SK-N-SH treated with all-trans-retinoic acid at 6 μM for 48 hours (cell line): ENCODE results near the gene RSPH10B2.
"Not testable (repeated sequence)": the region's sequence is repeated elsewhere in the genome, so short reads cannot be mapped to it uniquely, and the experiment has no call there.

Experiments
- ATAC-seq: fragments of 200-7000 bp; cut with Tn5 transposase; 3 replicates; pipeline ENCODE4 v1.9.1; 2020; ENCODE audit warnings: mild to moderate bottlenecking, moderate library complexity
- ARNTL ChIP-seq: fragments of 450-650 bp; formaldehyde crosslinking; IDR thresholded peaks from 2 replicates; pipeline ENCODE4 v1.5.0; 2020; ENCODE audit warnings: low read depth, mild to moderate bottlenecking, moderate library complexity, borderline replicate concordance
- BACH2 ChIP-seq: fragments of 250-450 bp; sonication (Bioruptor Pico); IDR thresholded peaks from 2 replicates; pipeline ENCODE4 v1.9.0; 2021; ENCODE audit warnings: mild to moderate bottlenecking, borderline replicate concordance
- CSDC2 ChIP-seq: fragments of 250-450 bp; sonication (Bioruptor Pico); IDR thresholded peaks from 2 replicates; pipeline ENCODE4 v1.5.0; 2020; ENCODE audit warnings: mild to moderate bottlenecking, moderate library complexity
- CSRNP3 ChIP-seq: fragments of 250-450 bp; sonication (Bioruptor Pico); IDR thresholded peaks from 2 replicates; pipeline ENCODE4 v1.5.1; 2021; ENCODE audit warnings: mild to moderate bottlenecking, moderate library complexity
- ESRRG ChIP-seq: fragments of 250-450 bp; sonication (Bioruptor Pico); IDR thresholded peaks from 2 replicates; pipeline ENCODE4 v1.6.1; 2021; ENCODE audit warnings: mild to moderate bottlenecking
- GLIS3 ChIP-seq: fragments of 250-450 bp; sonication (Bioruptor Pico); IDR thresholded peaks from 2 replicates; pipeline ENCODE4 v1.5.0; 2020; ENCODE audit warnings: mild to moderate bottlenecking, moderate library complexity
- ISL1 ChIP-seq: fragments of 250-450 bp; sonication (Bioruptor Pico); IDR thresholded peaks from 2 replicates; pipeline ENCODE4 v2.1.2; 2022; ENCODE audit warnings: mild to moderate bottlenecking, moderate library complexity
- OSR1 ChIP-seq: fragments of 250-450 bp; sonication (Bioruptor Pico); IDR thresholded peaks from 2 replicates; pipeline ENCODE4 v1.8.0; 2022; ENCODE audit warnings: moderate library complexity, mild to moderate bottlenecking, inconsistent platforms
- PPARA ChIP-seq: fragments of 250-450 bp; sonication (Bioruptor Pico); IDR thresholded peaks from 2 replicates; pipeline ENCODE4 v1.5.0; 2020; ENCODE audit warnings: mild to moderate bottlenecking, borderline replicate concordance
- RARB ChIP-seq: fragments of 250-450 bp; sonication (Bioruptor Pico); IDR thresholded peaks from 2 replicates; pipeline ENCODE4 v1.8.0; 2021; ENCODE audit warnings: mild to moderate bottlenecking, moderate library complexity
- SNAI2 ChIP-seq: fragments of 250-450 bp; sonication (Bioruptor Pico); IDR thresholded peaks from 2 replicates; pipeline ENCODE4 v1.5.0; 2020; ENCODE audit warnings: mild to moderate bottlenecking, moderate library complexity
- TCF4 ChIP-seq: fragments of 250-450 bp; sonication (Bioruptor Pico); IDR thresholded peaks from 2 replicates; pipeline ENCODE4 v1.8.0; 2021; ENCODE audit warnings: mild to moderate bottlenecking, moderate library complexity, borderline replicate concordance
- TOX ChIP-seq: fragments of 250-450 bp; sonication (Bioruptor Pico); IDR thresholded peaks from 2 replicates; pipeline ENCODE4 v1.8.0; 2021; ENCODE audit warnings: mild to moderate bottlenecking, moderate library complexity, borderline replicate concordance
- ZC3H10 ChIP-seq: fragments of 250-450 bp; sonication (Bioruptor Pico); IDR thresholded peaks from 2 replicates; pipeline ENCODE4 v1.5.1; 2021; ENCODE audit warnings: mild to moderate bottlenecking, moderate library complexity
- ZFP3 ChIP-seq: fragments of 250-450 bp; sonication (Bioruptor Pico); IDR thresholded peaks from 2 replicates; pipeline ENCODE4 v1.5.0; 2020; ENCODE audit warnings: mild to moderate bottlenecking, moderate library complexity
- ZFP30 ChIP-seq: fragments of 450-650 bp; formaldehyde crosslinking; IDR thresholded peaks from 2 replicates; pipeline ENCODE4 v1.5.0; 2022; ENCODE audit warnings: mild to moderate bottlenecking, moderate library complexity
- ZNF565 ChIP-seq: fragments of 450-650 bp; formaldehyde crosslinking; conservative IDR thresholded peaks from 2 replicates; pipeline ENCODE4 v1.5.0; 2020; ENCODE audit warnings: low read depth, mild to moderate bottlenecking, moderate library complexity
- ZNF70 ChIP-seq: fragments of 450-650 bp; formaldehyde crosslinking; IDR thresholded peaks from 2 replicates; pipeline ENCODE4 v1.5.0; 2020; ENCODE audit warnings: mild to moderate bottlenecking, moderate library complexity
- ZNF8 ChIP-seq: fragments of 450-650 bp; formaldehyde crosslinking; IDR thresholded peaks from 2 replicates; pipeline ENCODE4 v1.5.0; 2020; ENCODE audit warnings: mild to moderate bottlenecking, moderate library complexity
- TF ChIP-seq, protein P1 (sequence below): fragments of 250-450 bp; sonication (Bioruptor Pico); IDR thresholded peaks from 2 replicates; pipeline ENCODE4 v1.5.0; 2020; ENCODE audit warnings: mild to moderate bottlenecking, moderate library complexity
- TF ChIP-seq, protein P2 (sequence below): fragments of 250-450 bp; sonication (Bioruptor Pico); IDR thresholded peaks from 2 replicates; pipeline ENCODE4 v1.8.0; 2020; ENCODE audit warnings: mild to moderate bottlenecking, moderate library complexity, borderline replicate concordance
- TF ChIP-seq, protein P3 (sequence below): fragments of 250-450 bp; sonication (Bioruptor Pico); IDR thresholded peaks from 2 replicates; pipeline ENCODE4 v1.8.0; 2021; ENCODE audit warnings: low read depth, mild to moderate bottlenecking, moderate library complexity, borderline replicate concordance

Gene RSPH10B2

GRCh38 chr7:6709808-6710207 lies 44.1 kb upstream of the RSPH10B2 start:
- TF ChIP-seq CSRNP3 (CRISPR knock-in tag) (no peak), TOX (CRISPR knock-in tag) (no peak), ZNF70 (CRISPR knock-in tag) (no peak), PPARA (CRISPR knock-in tag) (no peak), SNAI2 (CRISPR knock-in tag) (no peak), GLIS3 (CRISPR knock-in tag) (no peak), ZNF8 (no peak), BACH2 (CRISPR knock-in tag) (no peak), OSR1 (CRISPR knock-in tag) (no peak)
- TF ChIP-seq, protein P1, sequence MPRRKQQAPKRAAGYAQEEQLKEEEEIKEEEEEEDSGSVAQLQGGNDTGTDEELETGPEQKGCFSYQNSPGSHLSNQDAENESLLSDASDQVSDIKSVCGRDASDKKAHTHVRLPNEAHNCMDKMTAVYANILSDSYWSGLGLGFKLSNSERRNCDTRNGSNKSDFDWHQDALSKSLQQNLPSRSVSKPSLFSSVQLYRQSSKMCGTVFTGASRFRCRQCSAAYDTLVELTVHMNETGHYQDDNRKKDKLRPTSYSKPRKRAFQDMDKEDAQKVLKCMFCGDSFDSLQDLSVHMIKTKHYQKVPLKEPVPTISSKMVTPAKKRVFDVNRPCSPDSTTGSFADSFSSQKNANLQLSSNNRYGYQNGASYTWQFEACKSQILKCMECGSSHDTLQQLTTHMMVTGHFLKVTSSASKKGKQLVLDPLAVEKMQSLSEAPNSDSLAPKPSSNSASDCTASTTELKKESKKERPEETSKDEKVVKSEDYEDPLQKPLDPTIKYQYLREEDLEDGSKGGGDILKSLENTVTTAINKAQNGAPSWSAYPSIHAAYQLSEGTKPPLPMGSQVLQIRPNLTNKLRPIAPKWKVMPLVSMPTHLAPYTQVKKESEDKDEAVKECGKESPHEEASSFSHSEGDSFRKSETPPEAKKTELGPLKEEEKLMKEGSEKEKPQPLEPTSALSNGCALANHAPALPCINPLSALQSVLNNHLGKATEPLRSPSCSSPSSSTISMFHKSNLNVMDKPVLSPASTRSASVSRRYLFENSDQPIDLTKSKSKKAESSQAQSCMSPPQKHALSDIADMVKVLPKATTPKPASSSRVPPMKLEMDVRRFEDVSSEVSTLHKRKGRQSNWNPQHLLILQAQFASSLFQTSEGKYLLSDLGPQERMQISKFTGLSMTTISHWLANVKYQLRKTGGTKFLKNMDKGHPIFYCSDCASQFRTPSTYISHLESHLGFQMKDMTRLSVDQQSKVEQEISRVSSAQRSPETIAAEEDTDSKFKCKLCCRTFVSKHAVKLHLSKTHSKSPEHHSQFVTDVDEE (CRISPR knock-in tag): no peak

GRCh38 chr7:6714360-6714759 lies 39.5 kb upstream of the RSPH10B2 start:
- TF ChIP-seq CSRNP3 (CRISPR knock-in tag): no peak
- TF ChIP-seq ZNF565 (CRISPR knock-in tag): no peak
- TF ChIP-seq ZNF8: no peak
- no peak for ATAC-seq

More at GRCh38 chr7:6709808-6710207, 44.1 kb upstream of the RSPH10B2 start:
- no peak for ATAC-seq

DNA sequence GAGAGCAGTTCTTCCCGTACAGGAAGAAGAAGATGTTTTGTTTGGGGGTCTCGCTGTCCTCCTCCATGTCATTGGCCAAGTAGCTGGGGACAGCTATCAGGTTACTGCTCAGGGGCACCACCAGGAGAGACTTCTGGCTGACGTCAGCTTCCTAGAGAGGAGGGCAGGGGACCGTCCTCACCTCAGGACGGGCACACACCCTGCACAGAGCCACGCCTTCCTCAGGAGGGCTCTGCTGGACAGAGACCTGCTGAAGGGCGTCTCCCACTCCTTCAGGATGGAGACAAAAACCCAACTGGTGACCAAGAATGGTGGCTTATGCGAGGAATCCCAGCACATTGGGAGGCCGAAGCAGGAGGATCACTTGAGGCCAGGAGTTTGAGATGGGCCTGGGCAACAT lies 38.0 kb upstream of the RSPH10B2 start:
- ATAC-seq: not testable (repeated sequence)

- TF ChIP-seq ZFP3 (CRISPR knock-in tag) (no peak), ZNF70 (CRISPR knock-in tag) (no peak), ISL1 (CRISPR knock-in tag) (no peak), OSR1 (CRISPR knock-in tag) (no peak), ZC3H10 (CRISPR knock-in tag) (no peak), ZFP30 (no peak), CSDC2 (CRISPR knock-in tag) (no peak), GLIS3 (CRISPR knock-in tag) (no peak), BACH2 (CRISPR knock-in tag) (no peak), CSRNP3 (CRISPR knock-in tag) (no peak), SNAI2 (CRISPR knock-in tag) (no peak), RARB (CRISPR knock-in tag) (no peak), ZNF565 (CRISPR knock-in tag) (no peak), TCF4 (CRISPR knock-in tag) (no peak), ZNF8 (no peak), PPARA (CRISPR knock-in tag) (no peak), ESRRG (CRISPR knock-in tag) (no peak), ARNTL (CRISPR knock-in tag) (no peak)
- TF ChIP-seq, protein P2, sequence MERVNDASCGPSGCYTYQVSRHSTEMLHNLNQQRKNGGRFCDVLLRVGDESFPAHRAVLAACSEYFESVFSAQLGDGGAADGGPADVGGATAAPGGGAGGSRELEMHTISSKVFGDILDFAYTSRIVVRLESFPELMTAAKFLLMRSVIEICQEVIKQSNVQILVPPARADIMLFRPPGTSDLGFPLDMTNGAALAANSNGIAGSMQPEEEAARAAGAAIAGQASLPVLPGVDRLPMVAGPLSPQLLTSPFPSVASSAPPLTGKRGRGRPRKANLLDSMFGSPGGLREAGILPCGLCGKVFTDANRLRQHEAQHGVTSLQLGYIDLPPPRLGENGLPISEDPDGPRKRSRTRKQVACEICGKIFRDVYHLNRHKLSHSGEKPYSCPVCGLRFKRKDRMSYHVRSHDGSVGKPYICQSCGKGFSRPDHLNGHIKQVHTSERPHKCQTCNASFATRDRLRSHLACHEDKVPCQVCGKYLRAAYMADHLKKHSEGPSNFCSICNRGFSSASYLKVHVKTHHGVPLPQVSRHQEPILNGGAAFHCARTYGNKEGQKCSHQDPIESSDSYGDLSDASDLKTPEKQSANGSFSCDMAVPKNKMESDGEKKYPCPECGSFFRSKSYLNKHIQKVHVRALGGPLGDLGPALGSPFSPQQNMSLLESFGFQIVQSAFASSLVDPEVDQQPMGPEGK: no peak
- TF ChIP-seq, protein P3, sequence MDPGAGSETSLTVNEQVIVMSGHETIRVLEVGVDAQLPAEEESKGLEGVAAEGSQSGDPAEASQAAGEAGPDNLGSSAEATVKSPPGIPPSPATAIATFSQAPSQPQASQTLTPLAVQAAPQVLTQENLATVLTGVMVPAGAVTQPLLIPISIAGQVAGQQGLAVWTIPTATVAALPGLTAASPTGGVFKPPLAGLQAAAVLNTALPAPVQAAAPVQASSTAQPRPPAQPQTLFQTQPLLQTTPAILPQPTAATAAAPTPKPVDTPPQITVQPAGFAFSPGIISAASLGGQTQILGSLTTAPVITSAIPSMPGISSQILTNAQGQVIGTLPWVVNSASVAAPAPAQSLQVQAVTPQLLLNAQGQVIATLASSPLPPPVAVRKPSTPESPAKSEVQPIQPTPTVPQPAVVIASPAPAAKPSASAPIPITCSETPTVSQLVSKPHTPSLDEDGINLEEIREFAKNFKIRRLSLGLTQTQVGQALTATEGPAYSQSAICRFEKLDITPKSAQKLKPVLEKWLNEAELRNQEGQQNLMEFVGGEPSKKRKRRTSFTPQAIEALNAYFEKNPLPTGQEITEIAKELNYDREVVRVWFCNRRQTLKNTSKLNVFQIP (CRISPR knock-in tag): no peak
- no peak for ATAC-seq
These were observed 35.8 kb upstream of the RSPH10B2 start for GRCh38 chr7:6718124-6718523.

DNA sequence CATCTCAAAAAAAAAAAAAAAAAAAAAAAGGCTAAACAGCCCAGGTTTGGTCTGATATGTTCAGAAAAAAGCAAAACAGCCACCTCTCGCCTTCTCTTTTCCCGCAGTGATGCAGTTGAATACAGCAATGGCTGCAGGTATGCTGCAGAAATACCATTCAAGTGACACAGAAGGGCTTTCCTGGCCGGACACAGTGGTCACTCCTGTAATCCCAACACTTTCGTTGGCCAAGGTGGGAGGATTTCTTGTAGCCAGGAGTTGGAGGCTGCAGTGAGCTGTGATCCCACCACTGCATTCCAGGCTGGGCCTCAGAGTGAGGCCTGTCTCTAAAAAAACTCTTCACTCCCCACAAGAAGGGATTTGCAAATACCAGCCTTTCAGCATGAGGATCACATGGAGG lies 29.6 kb upstream of the RSPH10B2 start:
- ATAC-seq: not testable (repeated sequence)
